GM23338 (cell line): Measurements from ENCODE around the gene SOX11. TPM values are rescaled to one million over a fixed set of nuclear protein-coding genes. Genes with fewer than 3 reads are reported as not detected.

ENCODE experiments used
- ATAC-seq: fragments of 200-7000 bp; cut with Tn5 transposase; 3 replicates; pipeline ENCODE4 v1.9.1; 2020
- DNase-seq: peaks from one replicate; pipeline ENCODE4 v3.0.0-alpha.2; 2015; ENCODE audit warnings: low spot score
- H2AFZ ChIP-seq: fragments of 200-600 bp; sonication (generic); 2 replicates; pipeline ENCODE4 v1.8.0; 2016; ENCODE audit warnings: antibody characterized with exemption, mild to moderate bottlenecking, moderate library complexity
- H3F3A ChIP-seq: fragments of 200-600 bp; sonication (generic); replicated peaks from 2 replicates; pipeline ENCODE4 v1.8.0; 2017; ENCODE audit warnings: antibody characterized with exemption, mixed run types, low read depth
- H3K27ac ChIP-seq: fragments of 200-600 bp; sonication (generic); 2 replicates; pipeline ENCODE4 v1.6.1; 2016; ENCODE audit warnings: low read depth
- H3K27me3 ChIP-seq: fragments of 200-600 bp; sonication (generic); 2 replicates; pipeline ENCODE4 v1.8.0; 2016; ENCODE audit warnings: mild to moderate bottlenecking, mixed run types, moderate library complexity; ENCODE audit not compliant: insufficient read depth
- H3K36me3 ChIP-seq: fragments of 200-600 bp; sonication (generic); 2 replicates; pipeline ENCODE4 v1.8.0; 2016; ENCODE audit warnings: mild to moderate bottlenecking; ENCODE audit not compliant: insufficient read depth
- H3K4me1 ChIP-seq: fragments of 200-600 bp; sonication (generic); 2 replicates; pipeline ENCODE4 v1.8.0; 2016; ENCODE audit warnings: mild to moderate bottlenecking, moderate library complexity; ENCODE audit not compliant: insufficient read depth
- H3K4me2 ChIP-seq: fragments of 200-600 bp; sonication (generic); 2 replicates; pipeline ENCODE4 v1.7.1; 2017; ENCODE audit warnings: mixed run types
- H3K4me3 ChIP-seq: fragments of 200-600 bp; sonication (generic); 2 replicates; pipeline ENCODE4 v1.6.1; 2016; ENCODE audit warnings: mixed run types
- H3K79me2 ChIP-seq: fragments of 200-600 bp; sonication (generic); replicated peaks from 2 replicates; pipeline ENCODE4 v1.8.0; 2017; ENCODE audit warnings: mild to moderate bottlenecking; ENCODE audit not compliant: insufficient read depth
- H3K9me2 ChIP-seq: fragments of 200-600 bp; sonication (generic); 2 replicates; pipeline ENCODE4 v1.8.0; 2017; ENCODE audit not compliant: insufficient read depth
- H4K20me1 ChIP-seq: fragments of 200-600 bp; sonication (generic); replicated peaks from 2 replicates; pipeline ENCODE4 v1.8.0; 2017; ENCODE audit warnings: mild to moderate bottlenecking; ENCODE audit not compliant: insufficient read depth
- H3K27ac Mint-ChIP-seq: 2 replicates; pipeline ENCODE4 v1.8.0; 2020; ENCODE audit warnings: inconsistent platforms, mild to moderate bottlenecking, moderate library complexity, mixed read lengths
- H3K27me3 Mint-ChIP-seq: 3 replicates; pipeline ENCODE4 v1.8.0; 2022; ENCODE audit warnings: low read depth, mild to moderate bottlenecking, moderate library complexity, mixed read lengths, inconsistent platforms; ENCODE audit not compliant: insufficient read depth, poor library complexity
- H3K36me3 Mint-ChIP-seq: 3 replicates; pipeline ENCODE4 v1.8.0; 2021; ENCODE audit warnings: low read depth, mild to moderate bottlenecking, inconsistent platforms, moderate library complexity, mixed read lengths
- H3K4me1 Mint-ChIP-seq: 3 replicates; pipeline ENCODE4 v1.8.0; 2020; ENCODE audit warnings: mild to moderate bottlenecking, inconsistent platforms, mixed read lengths
- H3K4me3 Mint-ChIP-seq: 3 replicates; pipeline ENCODE4 v1.8.0; 2021; ENCODE audit warnings: moderate library complexity, mild to moderate bottlenecking, inconsistent platforms, mixed read lengths
- H3K9me3 Mint-ChIP-seq: 3 replicates; pipeline ENCODE4 v1.8.0; 2020; ENCODE audit warnings: moderate library complexity, mild to moderate bottlenecking, inconsistent platforms, mixed read lengths
- CREB1 ChIP-seq: fragments of 250-450 bp; sonication (Bioruptor Pico); IDR thresholded peaks from 2 replicates; pipeline ENCODE4 v1.5.0; 2020; ENCODE audit warnings: low read depth, mild to moderate bottlenecking, moderate library complexity
- EZH2 ChIP-seq: fragments of 200-600 bp; sonication (generic); IDR thresholded peaks from one replicate; pipeline ENCODE4 v1.8.0; 2017; ENCODE audit warnings: antibody characterized with exemption, mild to moderate bottlenecking, low read depth; ENCODE audit not compliant: unreplicated experiment
- JUNB ChIP-seq: IDR thresholded peaks from one replicate; pipeline ENCODE4 v1.6.1; 2016; ENCODE audit warnings: antibody characterized with exemption; ENCODE audit not compliant: unreplicated experiment
- POLR2AphosphoS5 ChIP-seq: IDR thresholded peaks from 2 replicates; pipeline ENCODE4 v1.6.1; 2016; ENCODE audit warnings: antibody characterized with exemption, low read depth
- STAT1 ChIP-seq: IDR thresholded peaks from one replicate; pipeline ENCODE4 v1.6.1; 2016; ENCODE audit warnings: antibody characterized with exemption; ENCODE audit not compliant: unreplicated experiment
- ZNF114 ChIP-seq: fragments of 250-450 bp; sonication (Bioruptor Pico); IDR thresholded peaks from 2 replicates; pipeline ENCODE4 v1.5.0; 2020; ENCODE audit warnings: mild to moderate bottlenecking, moderate library complexity
- ZNF331 ChIP-seq: fragments of 250-450 bp; sonication (Bioruptor Pico); IDR thresholded peaks from 2 replicates; pipeline ENCODE4 v1.5.0; 2020; ENCODE audit warnings: low read depth, mild to moderate bottlenecking, moderate library complexity
- polyA plus RNA-seq: library from polyadenylated mRNA; unstranded; fragments of >200 nt; fragmentation: Nextera tagmentation; extraction: Ambion mirVana; gene quantifications from 2 replicates; pipeline ENCODE4 v1.2.1, GENCODE V29; 2016
- total RNA-seq: library from RNA; depleted of rRNA; stranded (reverse); fragments of >200 nt; shearing (Covaris generic); gene quantifications from 2 replicates; pipeline ENCODE4 v1.2.3, GENCODE V29; 2014
- TF ChIP-seq, protein P1 (sequence below): fragments of 250-450 bp; sonication (Bioruptor Pico); IDR thresholded peaks from 2 replicates; pipeline ENCODE4 v1.5.0; 2020; ENCODE audit warnings: mild to moderate bottlenecking, moderate library complexity
- TF ChIP-seq, protein P2 (sequence below), 2 experiments: fragments of 200-600 bp in 1 of 2; sonication (generic) in 1 of 2; conservative IDR thresholded peaks; 2 replicates each; pipeline versions ENCODE4 v1.5.1 to v1.6.1; 2016 to 2017; ENCODE audit warnings: antibody characterized with exemption in 2 of 2, low read depth in 2 of 2, mild to moderate bottlenecking in 2 of 2, moderate library complexity in 1 of 2

Gene SOX11
- total and polyA plus RNA-seq, 2 experiments from 2014 or later: 26.5 to 33.2 TPM

DNA sequence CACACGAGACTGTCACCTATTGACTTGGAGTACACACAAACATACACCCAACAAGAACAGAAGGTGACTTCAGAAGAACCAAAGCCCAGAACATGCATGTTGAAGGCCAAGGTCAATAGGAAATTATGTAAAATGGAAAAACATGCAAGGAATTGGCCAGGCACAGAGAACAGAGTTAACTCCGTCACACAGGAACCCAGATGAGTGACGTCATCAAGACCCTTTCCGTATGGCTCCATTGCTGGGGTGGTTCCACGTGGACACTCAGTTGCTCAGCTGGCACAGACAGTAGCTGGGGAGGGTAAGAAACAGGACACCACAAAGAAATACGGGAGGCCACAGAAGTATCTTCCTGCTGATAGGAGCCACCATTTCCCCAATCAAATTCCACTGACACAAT, 18.4 kb downstream of the SOX11 start (continued):
- no peak for TF ChIP-seq CREB1 (CRISPR knock-in tag)
- no peak for TF ChIP-seq ZNF114
- TF ChIP-seq, protein P1, sequence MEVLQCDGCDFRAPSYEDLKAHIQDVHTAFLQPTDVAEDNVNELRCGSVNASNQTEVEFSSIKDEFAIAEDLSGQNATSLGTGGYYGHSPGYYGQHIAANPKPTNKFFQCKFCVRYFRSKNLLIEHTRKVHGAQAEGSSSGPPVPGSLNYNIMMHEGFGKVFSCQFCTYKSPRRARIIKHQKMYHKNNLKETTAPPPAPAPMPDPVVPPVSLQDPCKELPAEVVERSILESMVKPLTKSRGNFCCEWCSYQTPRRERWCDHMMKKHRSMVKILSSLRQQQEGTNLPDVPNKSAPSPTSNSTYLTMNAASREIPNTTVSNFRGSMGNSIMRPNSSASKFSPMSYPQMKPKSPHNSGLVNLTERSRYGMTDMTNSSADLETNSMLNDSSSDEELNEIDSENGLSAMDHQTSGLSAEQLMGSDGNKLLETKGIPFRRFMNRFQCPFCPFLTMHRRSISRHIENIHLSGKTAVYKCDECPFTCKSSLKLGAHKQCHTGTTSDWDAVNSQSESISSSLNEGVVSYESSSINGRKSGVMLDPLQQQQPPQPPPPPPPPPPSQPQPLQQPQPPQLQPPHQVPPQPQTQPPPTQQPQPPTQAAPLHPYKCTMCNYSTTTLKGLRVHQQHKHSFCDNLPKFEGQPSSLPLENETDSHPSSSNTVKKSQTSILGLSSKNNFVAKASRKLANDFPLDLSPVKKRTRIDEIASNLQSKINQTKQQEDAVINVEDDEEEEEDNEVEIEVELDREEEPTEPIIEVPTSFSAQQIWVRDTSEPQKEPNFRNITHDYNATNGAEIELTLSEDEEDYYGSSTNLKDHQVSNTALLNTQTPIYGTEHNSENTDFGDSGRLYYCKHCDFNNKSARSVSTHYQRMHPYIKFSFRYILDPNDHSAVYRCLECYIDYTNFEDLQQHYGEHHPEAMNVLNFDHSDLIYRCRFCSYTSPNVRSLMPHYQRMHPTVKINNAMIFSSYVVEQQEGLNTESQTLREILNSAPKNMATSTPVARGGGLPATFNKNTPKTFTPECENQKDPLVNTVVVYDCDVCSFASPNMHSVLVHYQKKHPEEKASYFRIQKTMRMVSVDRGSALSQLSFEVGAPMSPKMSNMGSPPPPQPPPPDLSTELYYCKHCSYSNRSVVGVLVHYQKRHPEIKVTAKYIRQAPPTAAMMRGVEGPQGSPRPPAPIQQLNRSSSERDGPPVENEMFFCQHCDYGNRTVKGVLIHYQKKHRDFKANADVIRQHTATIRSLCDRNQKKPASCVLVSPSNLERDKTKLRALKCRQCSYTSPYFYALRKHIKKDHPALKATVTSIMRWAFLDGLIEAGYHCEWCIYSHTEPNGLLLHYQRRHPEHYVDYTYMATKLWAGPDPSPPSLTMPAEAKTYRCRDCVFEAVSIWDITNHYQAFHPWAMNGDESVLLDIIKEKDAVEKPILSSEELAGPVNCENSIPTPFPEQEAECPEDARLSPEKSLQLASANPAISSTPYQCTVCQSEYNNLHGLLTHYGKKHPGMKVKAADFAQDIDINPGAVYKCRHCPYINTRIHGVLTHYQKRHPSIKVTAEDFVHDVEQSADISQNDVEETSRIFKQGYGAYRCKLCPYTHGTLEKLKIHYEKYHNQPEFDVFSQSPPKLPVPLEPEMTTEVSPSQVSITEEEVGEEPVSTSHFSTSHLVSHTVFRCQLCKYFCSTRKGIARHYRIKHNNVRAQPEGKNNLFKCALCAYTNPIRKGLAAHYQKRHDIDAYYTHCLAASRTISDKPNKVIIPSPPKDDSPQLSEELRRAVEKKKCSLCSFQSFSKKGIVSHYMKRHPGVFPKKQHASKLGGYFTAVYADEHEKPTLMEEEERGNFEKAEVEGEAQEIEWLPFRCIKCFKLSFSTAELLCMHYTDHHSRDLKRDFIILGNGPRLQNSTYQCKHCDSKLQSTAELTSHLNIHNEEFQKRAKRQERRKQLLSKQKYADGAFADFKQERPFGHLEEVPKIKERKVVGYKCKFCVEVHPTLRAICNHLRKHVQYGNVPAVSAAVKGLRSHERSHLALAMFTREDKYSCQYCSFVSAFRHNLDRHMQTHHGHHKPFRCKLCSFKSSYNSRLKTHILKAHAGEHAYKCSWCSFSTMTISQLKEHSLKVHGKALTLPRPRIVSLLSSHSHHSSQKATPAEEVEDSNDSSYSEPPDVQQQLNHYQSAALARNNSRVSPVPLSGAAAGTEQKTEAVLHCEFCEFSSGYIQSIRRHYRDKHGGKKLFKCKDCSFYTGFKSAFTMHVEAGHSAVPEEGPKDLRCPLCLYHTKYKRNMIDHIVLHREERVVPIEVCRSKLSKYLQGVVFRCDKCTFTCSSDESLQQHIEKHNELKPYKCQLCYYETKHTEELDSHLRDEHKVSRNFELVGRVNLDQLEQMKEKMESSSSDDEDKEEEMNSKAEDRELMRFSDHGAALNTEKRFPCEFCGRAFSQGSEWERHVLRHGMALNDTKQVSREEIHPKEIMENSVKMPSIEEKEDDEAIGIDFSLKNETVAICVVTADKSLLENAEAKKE (CRISPR knock-in tag): no peak
- TF ChIP-seq ZNF331 (CRISPR knock-in tag): no peak
- no peak for TF ChIP-seq POLR2AphosphoS5
- TF ChIP-seq EZH2: no peak

GRCh38 chr2:5713101-5713500, 20.9 kb downstream of the SOX11 start:
- H3K36me3 Mint-ChIP-seq: no peaks in the 10 kb centered on the region
- H3K9me2 ChIP-seq: no peaks in the 10 kb centered on the region
- H3K79me2 ChIP-seq: no peaks in the 10 kb centered on the region
- no peaks in the 10 kb centered on the region for H3K27me3 ChIP-seq
- H3K4me1 ChIP-seq: no peaks in the 10 kb centered on the region
- H3K4me3 Mint-ChIP-seq: no peak overlapping the region
- no peaks in the 10 kb centered on the region for H3F3A ChIP-seq
- no peak overlapping the region for H3K27ac Mint-ChIP-seq
- no peaks in the 10 kb centered on the region for H3K36me3 ChIP-seq
- H3K4me2 ChIP-seq: no peak overlapping the region
- H4K20me1 ChIP-seq: no peaks in the 10 kb centered on the region
- H2AFZ ChIP-seq: no peak overlapping the region
- H3K4me1 Mint-ChIP-seq: peaks cover 4% of the 10 kb centered on the region; the same call in 2 of the 3 replicates
- no peak overlapping the region for H3K27ac ChIP-seq
- H3K9me3 Mint-ChIP-seq: no peaks in the 10 kb centered on the region; the same call in 2 of the 3 replicates
- DNase-seq: no peak
- no peak overlapping the region for H3K4me3 ChIP-seq
- H3K27me3 Mint-ChIP-seq: peaks cover 1% of the 10 kb centered on the region
- no peak for ATAC-seq
- TF ChIP-seq, protein P1 (CRISPR knock-in tag): no peak
- TF ChIP-seq, protein P2, sequence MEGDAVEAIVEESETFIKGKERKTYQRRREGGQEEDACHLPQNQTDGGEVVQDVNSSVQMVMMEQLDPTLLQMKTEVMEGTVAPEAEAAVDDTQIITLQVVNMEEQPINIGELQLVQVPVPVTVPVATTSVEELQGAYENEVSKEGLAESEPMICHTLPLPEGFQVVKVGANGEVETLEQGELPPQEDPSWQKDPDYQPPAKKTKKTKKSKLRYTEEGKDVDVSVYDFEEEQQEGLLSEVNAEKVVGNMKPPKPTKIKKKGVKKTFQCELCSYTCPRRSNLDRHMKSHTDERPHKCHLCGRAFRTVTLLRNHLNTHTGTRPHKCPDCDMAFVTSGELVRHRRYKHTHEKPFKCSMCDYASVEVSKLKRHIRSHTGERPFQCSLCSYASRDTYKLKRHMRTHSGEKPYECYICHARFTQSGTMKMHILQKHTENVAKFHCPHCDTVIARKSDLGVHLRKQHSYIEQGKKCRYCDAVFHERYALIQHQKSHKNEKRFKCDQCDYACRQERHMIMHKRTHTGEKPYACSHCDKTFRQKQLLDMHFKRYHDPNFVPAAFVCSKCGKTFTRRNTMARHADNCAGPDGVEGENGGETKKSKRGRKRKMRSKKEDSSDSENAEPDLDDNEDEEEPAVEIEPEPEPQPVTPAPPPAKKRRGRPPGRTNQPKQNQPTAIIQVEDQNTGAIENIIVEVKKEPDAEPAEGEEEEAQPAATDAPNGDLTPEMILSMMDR (conservative IDR thresholded peaks at IDR 0.05; ENCODE audit: low read depth in 2 of 2): no peak
- TF ChIP-seq EZH2: no peak
- TF ChIP-seq JUNB: no peak
- TF ChIP-seq ZNF331 (CRISPR knock-in tag): no peak
- no peak for TF ChIP-seq STAT1
